Thoracic aorta (tissue), 2 donors: Measurements from ENCODE around the gene PPARA. TPM values are rescaled to one million over a fixed set of nuclear protein-coding genes. Genes with fewer than 3 reads are reported as not detected.

ENCODE experiments used
- ATAC-seq: fragments of 150-250 bp; one replicate; pipeline ENCODE4 v1.8.0; 2017; ENCODE audit warnings: low read depth; ENCODE audit not compliant: insufficient number of reproducible peaks, low FRiP score
- DNase-seq: peaks from one replicate; pipeline ENCODE4 v3.0.0-alpha.2; 2020; ENCODE audit warnings: low spot score
- H3K27ac ChIP-seq, 2 donors: fragments of 200-600 bp; sonication (generic); 1 replicate in 1 of 2; 2 replicates in 1 of 2; pipeline ENCODE4 v1.5.1; 2016; ENCODE audit warnings: mild to moderate bottlenecking in 2 of 2, moderate library complexity in 2 of 2
- H3K27me3 ChIP-seq: fragments of 200-600 bp; sonication (generic); replicated peaks from 2 replicates; pipeline ENCODE4 v1.6.0; 2016; ENCODE audit warnings: mild to moderate bottlenecking; ENCODE audit not compliant: insufficient read depth
- H3K36me3 ChIP-seq: fragments of 200-600 bp; sonication (generic); one replicate; pipeline ENCODE4 v1.5.1; 2016
- H3K4me1 ChIP-seq, 2 donors: fragments of 200-600 bp; sonication (generic); 1 replicate in 1 of 2; 2 replicates in 1 of 2; pipeline versions ENCODE4 v1.5.1 to v1.6.0; 2016; ENCODE audit warnings: low read depth in 2 of 2, mild to moderate bottlenecking in 1 of 2; ENCODE audit not compliant: control insufficient read depth in 1 of 2
- H3K4me3 ChIP-seq: fragments of 200-600 bp; sonication (generic); 2 replicates; pipeline ENCODE4 v1.5.1; 2016; ENCODE audit warnings: mild to moderate bottlenecking
- H3K9me3 ChIP-seq: fragments of 200-600 bp; sonication (generic); 2 replicates; pipeline ENCODE4 v1.5.1; 2016
- CTCF ChIP-seq: fragments of 200-600 bp; sonication (generic); IDR thresholded peaks from one replicate; pipeline ENCODE4 v1.5.1; 2019; ENCODE audit warnings: antibody characterized with exemption
- total RNA-seq, 2 donors: library from RNA; depleted of rRNA; stranded (reverse); fragments of >200 nt; gene quantifications; one replicate each; pipeline versions ENCODE4 v1.1.0 to v1.2.3, GENCODE V29; 2016

PPARA gene
- total RNA-seq, 2 donors from 2014 or later, result 21.9 to 67.8 TPM

- no peak overlapping the region for H3K4me3 ChIP-seq
- no peaks in the 10 kb centered on the region for H3K27me3 ChIP-seq
- TF ChIP-seq CTCF, result no peak
- H3K4me1 ChIP-seq, result peaks cover 2 to 9% of the 10 kb centered on the region in 2 donors
- ATAC-seq, result no peak
- DNase-seq, result no peak
- no peaks in the 10 kb centered on the region for H3K36me3 ChIP-seq
- H3K27ac ChIP-seq, result no peak overlapping the region
- H3K9me3 ChIP-seq, result no peaks in the 10 kb centered on the region
These were observed 25.8 kb upstream of the PPARA start for GRCh38 chr22:46124383-46125144.

- no peaks in the 10 kb centered on the region for H3K27me3 ChIP-seq
- no peaks in the 10 kb centered on the region for H3K9me3 ChIP-seq
- H3K4me3 ChIP-seq, result no peak overlapping the region
- H3K27ac ChIP-seq, result no peak overlapping the region
- ATAC-seq (no peak), DNase-seq (no peak)
- TF ChIP-seq CTCF, result no peak
- H3K4me1 ChIP-seq, result peaks cover 2 to 9% of the 10 kb centered on the region in 2 donors
- no peaks in the 10 kb centered on the region for H3K36me3 ChIP-seq
These were observed 25.0 kb upstream of the PPARA start for GRCh38 chr22:46125311-46125710.

DNA sequence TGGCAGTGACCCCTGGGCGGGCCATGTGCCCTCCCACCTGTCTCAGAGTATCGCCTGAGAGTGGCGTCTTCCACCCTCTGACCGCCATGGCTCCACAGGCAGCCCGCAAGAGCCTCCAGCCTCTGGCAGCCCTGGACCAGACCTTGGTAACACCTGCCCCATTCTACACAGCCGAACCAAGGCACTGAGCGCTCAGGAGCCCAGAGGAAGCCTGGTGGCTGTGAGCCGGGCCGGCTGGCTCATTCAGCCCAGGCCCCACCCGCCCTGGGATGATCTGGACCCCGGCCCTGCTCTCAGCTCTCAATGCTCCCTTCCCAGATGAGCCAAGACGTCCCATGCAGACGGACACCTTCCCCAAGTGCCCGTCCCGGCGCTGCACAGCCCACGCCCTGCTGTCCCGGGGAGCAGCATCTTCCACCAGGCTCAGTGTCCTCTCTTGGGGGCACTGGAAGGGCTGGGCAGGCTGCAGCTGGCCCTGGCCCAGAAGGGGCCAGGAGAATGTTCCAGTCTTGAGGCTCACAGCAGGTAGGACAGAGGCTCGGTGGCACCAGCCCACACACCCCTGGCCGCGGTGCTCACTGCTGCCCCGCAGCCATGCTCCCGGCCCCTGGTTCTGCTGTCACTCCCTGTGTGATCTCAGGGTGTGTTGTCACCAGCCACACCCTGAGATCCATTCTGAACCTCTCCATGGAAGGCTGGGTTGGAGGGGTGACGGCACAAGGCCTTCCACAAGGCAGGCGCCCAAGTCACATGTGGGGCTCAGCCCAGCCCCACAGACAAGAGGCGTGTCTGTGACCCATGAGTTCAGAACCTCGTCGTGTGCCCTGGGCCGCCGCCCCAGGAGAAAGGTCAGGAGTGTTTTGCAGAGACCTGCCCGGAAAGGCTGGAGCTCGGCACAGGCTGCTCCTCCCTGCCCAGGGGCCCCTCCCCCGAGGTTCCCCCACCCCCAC is 24.2 kb upstream of the PPARA start:
- no peak overlapping the region for H3K27ac ChIP-seq
- H3K9me3 ChIP-seq, result no peaks in the 10 kb centered on the region
- DNase-seq, result no peak
- TF ChIP-seq CTCF, result no peak
- peaks cover 2 to 9% of the 10 kb centered on the region in 2 donors for H3K4me1 ChIP-seq
- no peak for ATAC-seq
- H3K36me3 ChIP-seq, result no peaks in the 10 kb centered on the region
- H3K4me3 ChIP-seq, result no peak overlapping the region
- no peaks in the 10 kb centered on the region for H3K27me3 ChIP-seq

- no peaks in the 10 kb centered on the region for H3K27me3 ChIP-seq
- ATAC-seq (no peak), DNase-seq (no peak)
- TF ChIP-seq CTCF, result no peak
- H3K4me1 ChIP-seq, result peaks cover 2 to 9% of the 10 kb centered on the region in 2 donors
- no peak overlapping the region for H3K27ac ChIP-seq
- no peak overlapping the region for H3K4me3 ChIP-seq
- H3K9me3 ChIP-seq, result no peaks in the 10 kb centered on the region
- H3K36me3 ChIP-seq, result no peaks in the 10 kb centered on the region
These were observed 23.4 kb upstream of the PPARA start for GRCh38 chr22:46126853-46127385.

- no peak for DNase-seq
- no peak for ATAC-seq
- Histone ChIP-seq H3K4me3 (no peak overlapping the region), H3K9me3 (no peaks in the 10 kb centered on the region), H3K36me3 (no peaks in the 10 kb centered on the region), H3K4me1 (peaks cover 0 to 3% of the 10 kb centered on the region in 2 donors), H3K27me3 (no peaks in the 10 kb centered on the region), H3K27ac (no peak overlapping the region)
- TF ChIP-seq CTCF, result no peak
These were observed 22.8 kb upstream of the PPARA start for GRCh38 chr22:46127556-46127955.
